Measurements from ENCODE around the gene STYXL2. TPM values are rescaled to one million over a fixed set of nuclear protein-coding genes. Genes with fewer than 3 reads are reported as not detected.

Gene STYXL2
- total and polyA plus RNA-seq, 8 donors, result 0.12 to 1.3 (median 0.66) TPM; not detected in 1

DNA sequence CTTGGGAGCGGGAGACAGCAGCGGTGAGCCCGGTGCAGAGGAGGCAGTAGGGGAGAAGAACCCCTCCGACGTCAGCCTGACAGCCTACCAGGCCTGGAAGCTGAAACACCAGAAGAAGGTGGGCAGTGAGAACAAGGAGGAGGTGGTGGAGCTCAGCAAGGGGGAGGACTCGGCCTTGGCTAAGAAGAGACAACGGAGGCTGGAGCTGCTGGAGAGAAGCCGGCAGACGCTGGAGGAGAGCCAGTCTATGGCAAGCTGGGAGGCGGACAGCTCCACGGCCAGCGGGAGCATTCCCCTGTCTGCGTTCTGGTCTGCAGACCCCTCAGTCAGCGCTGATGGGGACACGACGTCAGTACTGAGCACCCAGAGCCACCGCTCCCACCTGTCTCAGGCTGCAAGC lies 32.9 kb downstream of the STYXL2 start:
- Histone ChIP-seq H3K4me1 (peaks cover 0 to under 1% of the 10 kb centered on the region in 2 donors), H3K27me3 (peaks cover 0 to 9% of the 10 kb centered on the region in 2 donors), H3K36me3 (no peaks in the 10 kb centered on the region), H3K4me3 (no peak overlapping the region), H3K9me3 (no peaks in the 10 kb centered on the region), H3K27ac (no peak overlapping the region)
- no peak for DNase-seq
- TF ChIP-seq, protein P1, sequence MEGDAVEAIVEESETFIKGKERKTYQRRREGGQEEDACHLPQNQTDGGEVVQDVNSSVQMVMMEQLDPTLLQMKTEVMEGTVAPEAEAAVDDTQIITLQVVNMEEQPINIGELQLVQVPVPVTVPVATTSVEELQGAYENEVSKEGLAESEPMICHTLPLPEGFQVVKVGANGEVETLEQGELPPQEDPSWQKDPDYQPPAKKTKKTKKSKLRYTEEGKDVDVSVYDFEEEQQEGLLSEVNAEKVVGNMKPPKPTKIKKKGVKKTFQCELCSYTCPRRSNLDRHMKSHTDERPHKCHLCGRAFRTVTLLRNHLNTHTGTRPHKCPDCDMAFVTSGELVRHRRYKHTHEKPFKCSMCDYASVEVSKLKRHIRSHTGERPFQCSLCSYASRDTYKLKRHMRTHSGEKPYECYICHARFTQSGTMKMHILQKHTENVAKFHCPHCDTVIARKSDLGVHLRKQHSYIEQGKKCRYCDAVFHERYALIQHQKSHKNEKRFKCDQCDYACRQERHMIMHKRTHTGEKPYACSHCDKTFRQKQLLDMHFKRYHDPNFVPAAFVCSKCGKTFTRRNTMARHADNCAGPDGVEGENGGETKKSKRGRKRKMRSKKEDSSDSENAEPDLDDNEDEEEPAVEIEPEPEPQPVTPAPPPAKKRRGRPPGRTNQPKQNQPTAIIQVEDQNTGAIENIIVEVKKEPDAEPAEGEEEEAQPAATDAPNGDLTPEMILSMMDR (IDR thresholded peaks at IDR 0.05), result no peak
- intact Hi-C loops (cut with DNase I), result no loop called here
- ATAC-seq, result no peak

DNA sequence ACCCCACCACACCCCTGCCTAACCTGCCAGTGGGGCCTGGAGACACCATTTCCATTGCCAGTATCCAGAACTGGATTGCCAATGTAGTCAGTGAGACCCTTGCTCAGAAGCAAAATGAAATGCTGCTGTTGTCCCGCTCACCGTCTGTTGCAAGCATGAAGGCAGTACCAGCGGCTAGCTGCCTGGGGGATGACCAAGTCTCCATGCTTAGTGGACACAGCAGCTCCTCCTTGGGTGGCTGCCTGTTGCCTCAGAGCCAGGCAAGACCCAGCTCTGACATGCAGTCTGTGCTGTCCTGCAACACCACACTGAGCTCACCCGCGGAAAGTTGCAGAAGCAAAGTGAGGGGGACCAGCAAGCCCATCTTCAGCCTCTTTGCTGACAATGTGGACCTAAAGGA lies 33.4 kb downstream of the STYXL2 start:
- ATAC-seq (no peak), DNase-seq (no peak)
- TF ChIP-seq, protein P1 (IDR thresholded peaks at IDR 0.05), result no peak
- H3K9me3 ChIP-seq, result no peaks in the 10 kb centered on the region
- peaks cover 0 to 9% of the 10 kb centered on the region in 2 donors for H3K27me3 ChIP-seq
- intact Hi-C loops (cut with DNase I), result no loop called here
- H3K27ac ChIP-seq, result no peak overlapping the region
- H3K36me3 ChIP-seq, result no peaks in the 10 kb centered on the region
- no peaks in the 10 kb centered on the region for H3K4me1 ChIP-seq
- no peak overlapping the region for H3K4me3 ChIP-seq

DNA sequence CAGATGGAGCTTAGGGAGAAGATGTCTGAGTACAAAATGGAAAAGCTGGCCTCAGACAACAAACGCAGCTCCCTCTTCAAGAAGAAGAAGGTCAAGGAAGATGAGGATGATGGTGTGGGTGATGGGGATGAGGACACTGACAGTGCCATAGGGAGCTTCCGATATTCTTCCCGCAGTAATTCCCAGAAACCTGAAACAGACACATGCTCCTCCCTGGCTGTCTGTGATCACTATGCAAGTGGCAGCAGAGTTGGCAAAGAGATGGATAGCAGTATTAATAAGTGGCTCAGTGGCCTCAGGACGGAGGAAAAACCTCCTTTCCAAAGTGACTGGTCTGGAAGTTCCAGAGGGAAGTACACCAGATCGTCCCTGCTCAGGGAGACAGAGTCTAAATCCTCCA lies 33.8 kb downstream of the STYXL2 start:
- Histone ChIP-seq H3K36me3 (no peaks in the 10 kb centered on the region), H3K4me1 (no peaks in the 10 kb centered on the region), H3K27me3 (peaks cover 0 to 9% of the 10 kb centered on the region in 2 donors), H3K9me3 (no peaks in the 10 kb centered on the region), H3K27ac (no peak overlapping the region), H3K4me3 (no peak overlapping the region)
- intact Hi-C loops (cut with DNase I), result no loop called here
- DNase-seq (no peak), ATAC-seq (no peak)
- TF ChIP-seq, protein P1 (IDR thresholded peaks at IDR 0.05), result no peak

DNA sequence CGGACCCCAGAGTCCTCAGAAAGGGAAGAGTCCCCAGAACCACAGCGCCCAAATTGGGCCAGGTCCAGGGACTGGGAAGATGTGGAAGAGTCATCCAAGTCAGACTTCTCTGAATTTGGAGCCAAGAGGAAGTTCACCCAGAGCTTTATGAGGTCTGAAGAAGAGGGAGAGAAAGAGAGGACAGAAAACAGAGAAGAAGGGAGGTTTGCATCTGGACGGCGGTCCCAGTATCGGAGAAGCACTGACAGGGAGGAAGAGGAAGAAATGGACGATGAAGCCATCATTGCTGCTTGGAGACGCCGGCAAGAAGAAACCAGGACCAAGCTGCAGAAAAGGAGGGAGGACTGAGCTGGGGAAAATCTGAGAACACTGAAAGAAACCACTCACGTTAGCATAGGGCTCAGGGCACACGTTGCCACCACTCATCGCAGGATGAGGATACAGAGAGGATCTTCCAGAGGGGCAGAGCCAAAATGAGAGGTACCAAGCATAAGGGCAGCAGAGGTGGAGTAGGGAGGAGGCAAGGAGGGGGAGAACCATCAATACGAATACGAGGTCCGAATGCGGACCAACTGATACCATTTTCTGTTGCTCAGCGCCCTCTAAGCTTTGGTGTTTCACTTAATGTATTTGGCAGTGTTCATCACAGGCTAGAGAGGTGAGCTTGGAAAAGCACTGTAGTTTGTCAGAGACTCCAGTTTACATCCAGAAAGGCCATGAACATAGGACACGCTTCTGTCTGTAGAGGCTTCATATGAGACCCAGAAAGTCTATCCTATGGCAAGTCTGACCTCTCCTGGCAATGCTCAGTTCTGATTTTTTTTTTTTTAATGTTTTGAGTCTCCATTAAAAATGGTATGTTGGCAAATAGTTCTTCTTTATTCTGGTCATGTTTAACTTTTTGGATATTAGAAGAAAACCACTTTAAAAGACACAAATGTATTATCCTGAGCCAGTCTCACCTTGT lies 34.7 kb downstream of the STYXL2 start:
- intact Hi-C loops (cut with DNase I), result no loop called here
- DNase-seq, result no peak

More for the DNA sequence above, 34.7 kb downstream of the STYXL2 start:
- Histone ChIP-seq H3K36me3 (no peaks in the 10 kb centered on the region), H3K4me3 (no peak overlapping the region), H3K4me1 (no peaks in the 10 kb centered on the region), H3K27ac (no peak overlapping the region), H3K9me3 (no peaks in the 10 kb centered on the region), H3K27me3 (peaks cover 0 to 9% of the 10 kb centered on the region in 2 donors)
- no peak for ATAC-seq
- TF ChIP-seq, protein P1 (IDR thresholded peaks at IDR 0.05), result no peak
